HG03135 (cell line): Measurements from ENCODE around the gene PRDM15.
"Not testable (repeated sequence)": the region's sequence is repeated elsewhere in the genome, so short reads cannot be mapped to it uniquely, and the experiment has no call there.

Experiments used
- ATAC-seq: cut with Tn5 transposase; IDR thresholded peaks from one replicate; pipeline ENCODE4 v1.9.1; 2021; ENCODE audit warnings: mild to moderate bottlenecking, moderate library complexity; ENCODE audit not compliant: unreplicated experiment

Gene PRDM15

GRCh38 chr21:41785262-41785661 lies 93.9 kb downstream of the PRDM15 start:
- not testable (repeated sequence) for ATAC-seq

- no peak for ATAC-seq
Measured at GRCh38 chr21:41784456-41785102, 94.6 kb downstream of the PRDM15 start.

- ATAC-seq = no peak
Measured at GRCh38 chr21:41783476-41784180, 95.5 kb downstream of the PRDM15 start.

- ATAC-seq = no peak
Measured at GRCh38 chr21:41781050-41781410, 98.1 kb downstream of the PRDM15 start.

GRCh38 chr21:41780337-41781049 lies 98.7 kb downstream of the PRDM15 start:
- ATAC-seq = no peak

- no peak for ATAC-seq
Measured at GRCh38 chr21:41779659-41780058, 99.5 kb downstream of the PRDM15 start.

- ATAC-seq = no peak
Measured at GRCh38 chr21:41778930-41779600, 100.1 kb downstream of the PRDM15 start.

DNA sequence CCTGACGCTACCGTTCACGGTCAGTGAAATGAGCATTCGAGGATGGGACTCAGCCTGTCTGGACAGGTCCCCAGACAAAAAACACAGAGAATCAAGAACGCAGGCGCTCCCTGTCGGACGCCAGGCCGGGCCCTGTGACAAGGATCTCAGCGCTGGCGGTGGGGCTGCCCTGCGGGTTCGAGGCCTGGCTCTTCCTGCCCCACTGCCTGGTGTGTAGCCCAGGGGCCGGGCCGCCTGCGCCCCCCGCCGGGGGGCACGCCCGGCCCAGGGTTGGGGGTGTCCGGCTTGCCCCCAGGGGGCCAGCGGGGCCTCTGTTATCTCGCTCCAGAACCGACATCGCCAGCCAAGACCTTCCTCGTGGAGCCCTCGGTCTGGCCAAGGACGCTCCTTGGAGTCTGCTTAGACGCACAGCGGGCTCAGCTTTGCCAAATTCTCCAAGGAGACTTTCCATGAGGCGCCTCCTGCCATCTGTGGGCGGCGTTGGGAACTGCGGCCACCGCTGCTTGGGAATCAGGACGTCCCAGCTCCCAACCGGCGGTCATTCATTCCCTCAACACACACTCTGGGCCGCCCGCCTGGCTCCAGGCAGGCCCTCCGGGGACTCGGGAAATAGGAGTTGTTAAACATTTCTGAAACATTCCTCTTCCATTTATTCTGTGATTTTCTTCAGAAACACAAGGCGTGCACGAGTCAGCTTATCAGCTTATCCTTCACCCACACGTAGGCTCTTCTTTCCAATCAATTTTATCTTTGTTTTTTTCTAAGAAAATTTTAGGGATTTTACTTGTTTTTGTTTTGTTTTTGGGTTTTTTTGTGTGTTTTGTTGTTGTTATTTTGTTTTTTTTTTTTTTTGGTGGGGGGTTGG lies 101.0 kb downstream of the PRDM15 start:
- ATAC-seq = no peak

GRCh38 chr21:41776778-41777177 lies 102.4 kb downstream of the PRDM15 start:
- no peak for ATAC-seq

DNA sequence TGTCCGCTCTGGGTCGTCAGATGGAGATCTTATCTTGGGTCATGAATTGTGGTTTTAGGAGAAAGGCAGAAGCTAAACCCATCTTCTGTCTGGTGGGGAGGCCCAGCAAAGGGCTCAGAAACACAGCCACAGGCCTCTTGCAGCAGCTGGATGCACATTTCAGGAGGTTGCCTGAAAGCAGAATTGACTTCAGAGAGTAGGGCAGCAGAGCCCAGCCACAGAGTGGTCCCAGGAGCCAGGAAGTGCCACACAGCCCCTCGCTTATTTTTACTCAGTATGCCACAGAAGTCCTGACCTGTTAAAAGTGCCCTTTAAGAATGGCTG lies 104.0 kb downstream of the PRDM15 start:
- no peak for ATAC-seq

GRCh38 chr21:41774467-41775148 lies 104.5 kb downstream of the PRDM15 start:
- ATAC-seq = no peak

GRCh38 chr21:41772351-41773080 lies 106.6 kb downstream of the PRDM15 start:
- no peak for ATAC-seq

DNA sequence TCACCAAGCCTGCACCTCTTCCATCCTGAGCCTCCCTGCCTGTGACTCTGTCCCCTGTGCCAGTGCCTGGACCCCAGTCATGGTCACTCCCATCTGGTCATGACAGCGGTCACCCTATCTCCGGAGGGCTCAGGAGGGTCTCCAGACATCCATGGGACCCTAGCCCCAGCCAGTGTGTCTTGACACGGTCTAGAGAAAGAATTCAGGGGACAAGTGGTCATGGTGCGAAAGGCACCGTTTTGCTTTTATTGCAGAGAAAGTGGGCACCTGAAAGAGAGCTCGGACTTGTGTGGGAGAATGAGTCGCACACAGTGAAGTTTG lies 107.6 kb downstream of the PRDM15 start:
- ATAC-seq = no peak

DNA sequence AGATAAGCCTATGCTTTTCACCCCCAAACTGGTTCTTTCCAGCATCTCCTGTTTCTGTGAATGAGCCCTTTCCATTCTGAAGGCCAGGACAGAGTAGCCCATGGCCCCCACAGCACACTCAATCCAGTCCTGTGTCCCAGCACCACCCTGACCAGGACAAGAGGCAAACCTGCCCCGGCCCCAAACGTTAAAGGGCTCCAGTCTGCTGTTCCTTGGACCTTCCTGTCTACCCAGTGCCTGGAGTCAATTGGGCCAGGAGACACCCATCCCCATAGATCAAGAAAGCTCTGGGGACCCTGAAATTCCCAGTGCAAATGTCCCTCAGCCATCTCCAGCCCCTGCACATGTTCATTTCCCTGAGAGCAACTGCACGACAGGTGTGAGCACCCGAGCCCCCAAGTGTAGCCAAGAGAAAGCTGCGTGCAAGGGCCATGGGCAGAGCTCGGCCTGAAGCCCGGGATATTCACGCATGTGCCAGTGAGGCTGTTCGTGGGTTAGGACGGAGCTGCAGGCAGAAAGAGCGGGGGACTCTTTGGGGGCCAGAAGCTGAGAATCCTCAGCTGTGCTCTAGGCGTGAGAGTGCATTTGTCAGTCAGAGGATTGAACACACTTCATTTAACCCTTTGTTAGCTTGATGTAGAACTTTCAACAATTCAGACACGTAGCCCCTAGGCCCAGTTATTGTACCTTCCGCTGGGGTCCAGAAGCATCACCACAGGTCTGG lies 108.1 kb downstream of the PRDM15 start:
- ATAC-seq = no peak

DNA sequence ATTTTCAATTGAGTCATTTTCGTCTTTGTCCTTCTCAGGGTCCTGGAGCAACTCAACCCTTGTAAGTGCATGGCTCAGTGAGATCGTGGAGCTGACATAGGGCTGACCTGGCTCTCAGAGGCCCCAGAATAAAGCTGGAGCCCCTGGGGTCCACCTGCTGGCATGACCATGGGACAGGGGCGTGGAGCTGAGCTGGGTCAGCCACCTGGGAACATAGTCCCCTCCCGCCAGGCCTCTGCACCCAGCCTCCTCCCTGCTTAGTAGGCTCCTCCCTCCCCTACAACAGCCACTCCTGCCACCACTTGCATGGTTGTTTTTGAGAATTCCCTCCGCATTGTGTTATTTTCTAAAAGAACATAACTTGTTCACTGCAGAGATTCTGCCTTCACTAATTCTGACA lies 109.2 kb downstream of the PRDM15 start:
- no peak for ATAC-seq

DNA sequence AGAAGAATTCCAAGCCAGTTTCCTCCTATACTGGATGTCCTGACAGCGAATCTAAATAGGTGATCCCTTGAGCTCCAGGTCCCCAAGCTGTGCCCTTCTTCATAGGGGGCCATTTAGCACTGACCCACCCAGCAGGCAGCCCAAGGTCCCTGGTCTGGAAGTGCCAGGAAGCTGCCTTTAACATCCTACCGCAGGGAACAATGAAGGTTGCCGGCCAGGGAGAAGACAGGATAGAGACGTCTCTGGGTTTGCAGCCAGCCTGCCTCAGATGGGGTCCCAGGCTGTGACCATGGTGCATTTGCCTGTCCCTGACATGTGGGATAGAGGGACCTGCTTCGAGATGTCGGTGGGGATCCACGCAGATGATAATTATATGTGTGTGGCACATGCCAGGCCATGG lies 109.6 kb downstream of the PRDM15 start:
- ATAC-seq = no peak

DNA sequence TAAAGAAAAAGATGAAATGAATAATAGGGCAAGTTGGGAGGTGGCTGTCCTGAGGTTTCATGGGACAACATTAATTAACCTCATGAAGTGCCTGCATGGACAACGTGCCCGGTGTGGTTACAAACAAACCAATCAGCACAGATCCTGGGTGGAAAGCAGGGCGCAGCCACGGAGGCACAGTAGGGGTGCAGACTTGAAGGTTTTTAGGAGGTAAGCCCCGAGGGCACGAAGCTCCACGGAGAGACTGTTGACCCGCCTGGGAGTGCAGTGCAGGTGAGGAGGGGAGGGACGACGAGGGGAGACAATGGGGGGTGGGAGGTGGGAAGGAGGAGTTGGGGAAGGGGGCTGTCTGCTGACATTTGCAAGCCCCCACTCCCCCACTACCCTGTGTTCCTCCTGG lies 110.0 kb downstream of the PRDM15 start:
- no peak for ATAC-seq

DNA sequence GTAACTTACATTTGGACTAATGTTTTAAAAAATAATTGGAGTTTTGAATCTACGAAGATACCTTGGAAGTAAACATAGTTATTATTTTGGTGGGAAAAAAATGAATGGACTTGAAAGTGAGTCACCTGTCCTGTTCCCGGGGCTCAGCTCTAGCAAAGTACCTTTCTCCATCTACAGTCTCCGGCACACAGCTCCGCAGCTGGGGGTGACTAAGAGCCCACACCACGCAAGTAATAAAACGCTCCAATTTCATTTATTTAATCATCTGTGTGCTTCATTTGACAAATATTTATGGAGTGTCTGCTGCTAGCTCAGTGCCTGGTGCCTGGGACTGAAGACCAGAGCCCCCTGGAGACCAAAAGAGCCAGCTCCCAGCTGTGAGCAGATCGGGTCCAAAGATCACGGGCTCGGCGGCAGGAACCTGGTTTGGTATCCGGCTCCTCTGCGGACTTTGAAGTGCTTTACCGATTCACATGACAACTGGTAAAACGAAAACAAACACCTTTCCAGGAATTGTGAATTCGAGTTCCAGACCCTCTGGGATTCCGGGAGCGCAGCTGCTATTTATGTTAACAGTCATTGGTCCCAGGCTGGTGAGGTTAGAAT lies 110.6 kb downstream of the PRDM15 start:
- ATAC-seq = no peak
